K562 (cell line): ENCODE measurements around the gene PPP3CA. TPM values are rescaled to one million over a fixed set of nuclear protein-coding genes. Genes with fewer than 3 reads are reported as not detected.

Source experiments
- ATAC-seq: fragments of 200-7000 bp; cut with Tn5 transposase; 3 replicates; pipeline ENCODE4 v1.9.1; 2020; ENCODE audit warnings: moderate library complexity
- BruUV-seq: library from RNA; stranded (reverse); fragments of 400-500 nt; replicated peaks from 2 replicates; lab custom pipeline; 2021; lab: Mats Ljungman, UMichigan
- CTCF ChIA-PET: fragments of 300-600 bp; formaldehyde crosslinking; extraction: SDS; loops from one replicate; lab custom pipeline; 2021; ENCODE audit warnings: low intra/inter-chr PET ratio; lab: Yijun Ruan, JAX
- POLR2A ChIA-PET: fragments of 300-600, 350-650 bp; sonication (Branson Sonifier 250); formaldehyde crosslinking; extraction: SDS; loops from one replicate; lab custom pipeline; 2021; ENCODE audit warnings: antibody characterized with exemption, inconsistent platforms; lab: Yijun Ruan, JAX
- DNase-seq, 4 experiments: peaks; one replicate each; pipeline versions ENCODE4 v3.0.0 to v3.0.0-alpha.2; 2011 to 2018; ENCODE audit warnings: low spot score in 3 of 4, mixed read lengths in 3 of 4; ENCODE audit errors: extremely low read depth in 1 of 4
- FAIRE-seq: peaks from 2 replicates; lab custom pipeline; 2011; peaks lifted over from hg19 to GRCh38; lab: Jason Lieb, UNC
- H2AFZ ChIP-seq: 2 replicates; pipeline ENCODE4 v1.6.0; 2011; ENCODE audit warnings: low read depth, low read length, control low read depth, inconsistent platforms
- H3K27ac ChIP-seq: fragments of 200-600 bp; 3 replicates; pipeline ENCODE4 v1.8.0; 2011; ENCODE audit warnings: low read depth, mild to moderate bottlenecking, control low read depth, inconsistent platforms, low read length, moderate library complexity, mixed read lengths; ENCODE audit errors: extremely low read depth
- H3K27me3 ChIP-seq, 2 experiments: fragments of 300-600 bp in 1 of 2; 2 replicates in 1 of 2; 3 replicates in 1 of 2; pipeline versions ENCODE4 v1.6.0 to v1.8.0; 2011; ENCODE audit warnings: inconsistent platforms in 2 of 2, low read length in 2 of 2, mild to moderate bottlenecking in 1 of 2, mixed read lengths in 1 of 2, moderate library complexity in 1 of 2; ENCODE audit not compliant: control insufficient read depth in 2 of 2, insufficient read depth in 2 of 2
- H3K36me3 ChIP-seq: fragments of 300-600 bp; 3 replicates; pipeline ENCODE4 v1.8.0; 2011; ENCODE audit warnings: mild to moderate bottlenecking, low read length, inconsistent platforms; ENCODE audit not compliant: control insufficient read depth, insufficient read depth
- H3K4me1 ChIP-seq, 2 experiments: fragments of 200-600 bp in 1 of 2; replicated peaks in 1 of 2; 2 replicates in 1 of 2; 3 replicates in 1 of 2; pipeline versions ENCODE4 v1.5.1 to v1.8.0; 2011; ENCODE audit warnings: inconsistent platforms in 2 of 2, low read length in 2 of 2, mild to moderate bottlenecking in 1 of 2, mixed read lengths in 1 of 2, moderate library complexity in 1 of 2; ENCODE audit not compliant: control insufficient read depth in 2 of 2, insufficient read depth in 2 of 2
- H3K4me2 ChIP-seq: 2 replicates; pipeline ENCODE4 v1.6.1; 2011; ENCODE audit warnings: low read length, control low read depth, inconsistent platforms, mixed read lengths; ENCODE audit not compliant: insufficient read depth
- H3K4me3 ChIP-seq: fragments of 200-600 bp; sonication (generic), shearing (Covaris generic); 2 replicates; pipeline ENCODE4 v1.5.1; 2016; ENCODE audit warnings: control low read depth, inconsistent platforms
- H3K79me2 ChIP-seq: fragments of 200-600 bp; 3 replicates; pipeline ENCODE4 v1.8.0; 2011; ENCODE audit warnings: low read length, inconsistent platforms; ENCODE audit not compliant: control insufficient read depth, insufficient read depth
- H3K9ac ChIP-seq, 2 experiments: 2 replicates each; pipeline versions ENCODE4 v1.6.0 to v1.6.1; 2011; ENCODE audit warnings: low read depth in 2 of 2, low read length in 2 of 2, control low read depth in 1 of 2, inconsistent platforms in 1 of 2, mild to moderate bottlenecking in 1 of 2, mixed read lengths in 1 of 2; ENCODE audit not compliant: insufficient read depth in 1 of 2
- H3K9me1 ChIP-seq: one replicate; pipeline ENCODE4 v1.6.0; 2011; ENCODE audit warnings: inconsistent platforms, mild to moderate bottlenecking, low read length, moderate library complexity; ENCODE audit not compliant: control insufficient read depth, insufficient read depth
- H3K9me3 ChIP-seq: replicated peaks from 2 replicates; pipeline ENCODE4 v1.5.1; 2011; ENCODE audit warnings: low read depth, low read length, inconsistent platforms; ENCODE audit not compliant: control insufficient read depth, insufficient read depth
- H4K20me1 ChIP-seq: replicated peaks from 2 replicates; pipeline ENCODE4 v1.6.1; 2011; ENCODE audit warnings: low read length, inconsistent platforms, mixed read lengths; ENCODE audit not compliant: control insufficient read depth, insufficient read depth
- CBX8 ChIP-seq: fragments of 200-600 bp; sonication (generic); IDR thresholded peaks from 2 replicates; pipeline ENCODE4 v1.6.1; 2012; ENCODE audit warnings: borderline replicate concordance, mixed run types, low read depth, mild to moderate bottlenecking, moderate library complexity, mixed read lengths, low read length, control low read depth, inconsistent platforms; ENCODE audit not compliant: poor library complexity, severe bottlenecking; ENCODE audit errors: extremely low read depth
- CREBBP ChIP-seq: IDR thresholded peaks from one replicate; pipeline ENCODE4 v1.6.1; 2012; ENCODE audit warnings: low read depth, mild to moderate bottlenecking, control low read depth, inconsistent platforms, low read length
- EGR1 ChIP-seq: fragments of 450-650 bp; conservative IDR thresholded peaks from 2 replicates; pipeline ENCODE4 v1.6.1; 2017; ENCODE audit warnings: mild to moderate bottlenecking
- KLF16 ChIP-seq: IDR thresholded peaks from 2 replicates; pipeline ENCODE4 v1.6.1; 2016; ENCODE audit warnings: antibody characterized with exemption
- MLLT1 ChIP-seq, 2 experiments: fragments of 450-650 bp; IDR thresholded peaks; 2 replicates each; pipeline ENCODE4 v1.6.1; 2016
- RBM14 ChIP-seq: fragments of 200-400 bp; formaldehyde crosslinking; IDR thresholded peaks from 2 replicates; pipeline ENCODE4 v1.6.1; 2018; ENCODE audit warnings: low read depth, mild to moderate bottlenecking, low read length, moderate library complexity, borderline replicate concordance; ENCODE audit not compliant: insufficient read depth
- SETDB1 ChIP-seq: IDR thresholded peaks from one replicate; pipeline ENCODE4 v1.6.1; 2012; ENCODE audit warnings: low read length, control low read depth, inconsistent platforms
- SRSF1 ChIP-seq: fragments of 200-400 bp; formaldehyde crosslinking; IDR thresholded peaks from 2 replicates; pipeline ENCODE4 v1.6.1; 2017; ENCODE audit warnings: mild to moderate bottlenecking, low read depth, low read length, moderate library complexity
- ZBTB1 ChIP-seq: sonication (generic); formaldehyde crosslinking; IDR thresholded peaks from 2 replicates; pipeline ENCODE4 v1.8.1; 2023; ENCODE audit warnings: missing genetic modification reagents, low read depth, mild to moderate bottlenecking, borderline replicate concordance
- ZFP36 ChIP-seq: fragments of 150-350 bp; IDR thresholded peaks from 2 replicates; pipeline ENCODE4 v1.6.1; 2018; ENCODE audit warnings: low read length, low read depth; ENCODE audit not compliant: partially characterized antibody
- WGBS: fragments of 100-300 bp; shearing (Covaris generic); methylation state at CpG from one replicate; pipeline ENCODE4 v1.1.6; 2016; ENCODE audit warnings: low coverage, mixed read lengths; ENCODE audit not compliant: insufficient coverage; ENCODE audit errors: missing lambda C conversion rate; 5-methylcytosine and 5-hydroxymethylcytosine counted together
- in situ Hi-C: fragments of 300-500 bp; cut with MboI; formaldehyde crosslinking; loops from 4 replicates; pipeline ENCODE4 v1.15.0; 2018; ENCODE audit warnings: inconsistent platforms, mixed read lengths
- intact Hi-C: fragments of 100-400 bp; cut with micrococcal nuclease; formaldehyde crosslinking; loops from 2 replicates; pipeline ENCODE4 v1.14.2; 2022
- polyA plus RNA-seq, 8 experiments: library from polyadenylated mRNA; depleted of rRNA in 4 of 8; stranded (reverse) in 5 of 8; unstranded in 3 of 8; fragments of >200 nt; fragmentation: Nextera tagmentation in 2 of 8; fragmentation: Illumina TruSeq in 1 of 8; extraction: Ambion mirVana in 2 of 8; extraction: Trizol in 1 of 8; gene quantifications; 2 replicates each; pipeline versions ENCODE4 v1.2.1 to v1.2.3, GENCODE V29; 2011 to 2014; ENCODE audit warnings: inconsistent platforms in 1 of 8, missing spikeins in 1 of 8
- total RNA-seq, 7 experiments: library from RNA; depleted of rRNA in 6 of 7; stranded (reverse); fragments of >200 nt in 6 of 7; fragmentation: Illumina TruSeq in 2 of 7; extraction: Trizol in 2 of 7; gene quantifications; 2 replicates each; pipeline versions ENCODE4 v1.2.1 to v1.2.3, GENCODE V29; 2011 to 2021; ENCODE audit warnings: low replicate concordance in 1 of 7

PPP3CA gene
- total and polyA plus RNA-seq, 9 of the 15 experiments (the other 6 are each of a cell fraction or from before 2014, with no cell fraction given): 0.94 to 3.2 (median 1.6) TPM

GRCh38 chr4:101158134-101158482 lies 189.2 kb downstream of the PPP3CA start (continued):
- no peak for TF ChIP-seq MLLT1 (IDR thresholded peaks at IDR 0.05)
- TF ChIP-seq, all 486 proteins: peak for 0

GRCh38 chr4:101157415-101158133 lies 189.8 kb downstream of the PPP3CA start:
- Histone ChIP-seq H4K20me1 (no peaks in the 10 kb centered on the region), H3K36me3 (no peaks in the 10 kb centered on the region), H3K4me3 (no peak overlapping the region), H2AFZ (no peak overlapping the region), H3K27ac (no peak overlapping the region), H3K79me2 (no peaks in the 10 kb centered on the region), H3K27me3 (no peaks in the 10 kb centered on the region), H3K9ac (no peak overlapping the region), H3K4me2 (no peak overlapping the region), H3K4me1 (no peaks in the 10 kb centered on the region), H3K9me3 (no peaks in the 10 kb centered on the region), H3K9me1 (no peaks in the 10 kb centered on the region)
- intact Hi-C loops: no loop called here
- FAIRE-seq (no peak), ATAC-seq (no peak), DNase-seq (no peak)
- 0% methylated on average over 5 of the region's 5 CpGs for WGBS
- in situ Hi-C loops: no loop called here
- TF ChIP-seq ZBTB1 (CRISPR knock-in tag) (no peak), KLF16 (no peak), SRSF1 (no peak), EGR1 (no peak), CBX8 (no peak), RBM14 (no peak), SETDB1 (no peak), CREBBP (no peak), ZFP36 (no peak)
- BruUV-seq: no TSS peak
- ChIA-PET CTCF (no interaction called here), POLR2A (no interaction called here)
